ENCODE results near the gene RPS6KA4.

RPS6KA4 gene

GRCh38 chr11:64384981-64385944 lies 26.3 kb downstream of the RPS6KA4 start:
- TF ChIP-seq, protein P1, sequence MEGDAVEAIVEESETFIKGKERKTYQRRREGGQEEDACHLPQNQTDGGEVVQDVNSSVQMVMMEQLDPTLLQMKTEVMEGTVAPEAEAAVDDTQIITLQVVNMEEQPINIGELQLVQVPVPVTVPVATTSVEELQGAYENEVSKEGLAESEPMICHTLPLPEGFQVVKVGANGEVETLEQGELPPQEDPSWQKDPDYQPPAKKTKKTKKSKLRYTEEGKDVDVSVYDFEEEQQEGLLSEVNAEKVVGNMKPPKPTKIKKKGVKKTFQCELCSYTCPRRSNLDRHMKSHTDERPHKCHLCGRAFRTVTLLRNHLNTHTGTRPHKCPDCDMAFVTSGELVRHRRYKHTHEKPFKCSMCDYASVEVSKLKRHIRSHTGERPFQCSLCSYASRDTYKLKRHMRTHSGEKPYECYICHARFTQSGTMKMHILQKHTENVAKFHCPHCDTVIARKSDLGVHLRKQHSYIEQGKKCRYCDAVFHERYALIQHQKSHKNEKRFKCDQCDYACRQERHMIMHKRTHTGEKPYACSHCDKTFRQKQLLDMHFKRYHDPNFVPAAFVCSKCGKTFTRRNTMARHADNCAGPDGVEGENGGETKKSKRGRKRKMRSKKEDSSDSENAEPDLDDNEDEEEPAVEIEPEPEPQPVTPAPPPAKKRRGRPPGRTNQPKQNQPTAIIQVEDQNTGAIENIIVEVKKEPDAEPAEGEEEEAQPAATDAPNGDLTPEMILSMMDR (conservative IDR thresholded peaks at IDR 0.05; ENCODE audit: low read depth, low read length) = no peak
- no peak overlapping the region for H3K27ac ChIP-seq
- no peaks in the 10 kb centered on the region for H3K79me2 ChIP-seq (ENCODE audit: insufficient read depth, low read depth)
- no peak overlapping the region for H3K9ac ChIP-seq
- peaks cover 80% of the 10 kb centered on the region for H3K27me3 ChIP-seq (ENCODE audit: insufficient read depth, low read depth)
- H4K20me1 ChIP-seq (ENCODE audit: insufficient read depth) = no peaks in the 10 kb centered on the region
- no peak overlapping the region for H3K4me2 ChIP-seq
- no peak overlapping the region for H2AFZ ChIP-seq (ENCODE audit: low read depth)
- no peaks in the 10 kb centered on the region for H3K36me3 ChIP-seq (ENCODE audit: insufficient read depth)
- H3K4me3 ChIP-seq (IDR thresholded peaks at IDR 0.05; ENCODE audit: insufficient read depth, low read depth, low read length) = no peak overlapping the region
- no peaks in the 10 kb centered on the region for H3K4me1 ChIP-seq (ENCODE audit: low read depth, poor library complexity, severe bottlenecking)

- Histone ChIP-seq H4K20me1 (ENCODE audit: insufficient read depth) (no peaks in the 10 kb centered on the region), H3K79me2 (ENCODE audit: insufficient read depth, low read depth) (no peaks in the 10 kb centered on the region), H3K27me3 (ENCODE audit: insufficient read depth, low read depth) (peaks cover 83% of the 10 kb centered on the region), H2AFZ (ENCODE audit: low read depth) (no peak overlapping the region), H3K36me3 (ENCODE audit: insufficient read depth) (no peaks in the 10 kb centered on the region), H3K4me2 (no peak overlapping the region), H3K27ac (no peak overlapping the region), H3K4me1 (ENCODE audit: low read depth, poor library complexity, severe bottlenecking) (no peaks in the 10 kb centered on the region), H3K9ac (no peak overlapping the region), H3K4me3 (IDR thresholded peaks at IDR 0.05; ENCODE audit: insufficient read depth, low read depth, low read length) (no peak overlapping the region)
- TF ChIP-seq, protein P1 (conservative IDR thresholded peaks at IDR 0.05; ENCODE audit: low read depth, low read length) = no peak
Measured at GRCh38 chr11:64385945-64386704, 27.2 kb downstream of the RPS6KA4 start.

DNA sequence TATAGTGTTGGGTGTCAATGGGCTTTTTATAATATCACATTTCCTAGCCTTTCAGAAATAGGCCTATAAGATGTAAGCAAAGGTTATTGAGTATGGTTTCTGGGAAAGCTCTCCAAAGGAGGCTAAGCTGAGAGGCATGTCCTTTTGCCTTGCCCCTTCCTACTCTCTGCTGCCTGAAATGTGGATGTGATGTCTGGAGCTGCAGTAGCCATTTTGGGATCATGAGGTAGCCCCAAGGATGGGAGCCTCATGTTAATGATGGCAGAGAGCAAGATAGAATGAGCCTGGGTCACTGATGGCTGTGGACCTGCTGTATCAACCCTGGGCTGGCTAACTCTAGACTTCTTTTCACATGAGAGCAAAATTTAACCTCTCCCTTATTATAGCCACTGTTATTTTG lies 29.0 kb downstream of the RPS6KA4 start:
- H3K36me3 ChIP-seq (ENCODE audit: insufficient read depth) = no peaks in the 10 kb centered on the region
- H3K4me3 ChIP-seq (IDR thresholded peaks at IDR 0.05; ENCODE audit: insufficient read depth, low read depth, low read length) = no peak overlapping the region
- peaks cover 84% of the 10 kb centered on the region for H3K27me3 ChIP-seq (ENCODE audit: insufficient read depth, low read depth)
- H4K20me1 ChIP-seq (ENCODE audit: insufficient read depth) = no peaks in the 10 kb centered on the region
- no peak overlapping the region for H3K4me2 ChIP-seq
- TF ChIP-seq, protein P1 (conservative IDR thresholded peaks at IDR 0.05; ENCODE audit: low read depth, low read length) = no peak
- no peak overlapping the region for H3K27ac ChIP-seq
- H2AFZ ChIP-seq (ENCODE audit: low read depth) = no peak overlapping the region
- H3K9ac ChIP-seq = no peak overlapping the region
- H3K4me1 ChIP-seq (ENCODE audit: low read depth, poor library complexity, severe bottlenecking) = no peaks in the 10 kb centered on the region
- H3K79me2 ChIP-seq (ENCODE audit: insufficient read depth, low read depth) = no peaks in the 10 kb centered on the region

DNA sequence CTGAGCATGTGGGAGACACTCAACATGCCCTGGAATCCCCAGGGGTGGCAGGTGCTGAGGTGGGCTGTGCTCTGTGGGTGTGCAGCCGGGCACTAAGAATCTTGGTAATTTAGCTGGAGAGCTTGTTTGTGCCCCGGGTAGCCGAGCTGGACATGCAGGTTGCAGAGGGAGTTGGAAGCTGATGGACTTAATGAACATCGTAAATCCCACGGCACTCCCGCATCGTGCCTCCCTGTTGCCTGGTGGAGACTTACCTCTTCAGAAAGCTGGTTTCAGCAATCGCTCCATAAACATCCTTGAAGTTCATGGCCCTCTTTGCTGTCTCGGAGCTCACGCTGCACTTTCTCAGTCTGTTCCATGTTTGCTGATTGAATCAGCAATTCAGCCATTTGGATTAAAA lies 29.9 kb downstream of the RPS6KA4 start:
- no peak overlapping the region for H2AFZ ChIP-seq (ENCODE audit: low read depth)
- no peaks in the 10 kb centered on the region for H3K36me3 ChIP-seq (ENCODE audit: insufficient read depth)
- H4K20me1 ChIP-seq (ENCODE audit: insufficient read depth) = no peaks in the 10 kb centered on the region
- no peak overlapping the region for H3K4me3 ChIP-seq (IDR thresholded peaks at IDR 0.05; ENCODE audit: insufficient read depth, low read depth, low read length)
- TF ChIP-seq, protein P1 (conservative IDR thresholded peaks at IDR 0.05; ENCODE audit: low read depth, low read length) = no peak
- no peaks in the 10 kb centered on the region for H3K4me1 ChIP-seq (ENCODE audit: low read depth, poor library complexity, severe bottlenecking)
- no peak overlapping the region for H3K4me2 ChIP-seq
- H3K9ac ChIP-seq = no peak overlapping the region
- H3K79me2 ChIP-seq (ENCODE audit: insufficient read depth, low read depth) = no peaks in the 10 kb centered on the region
- H3K27me3 ChIP-seq (ENCODE audit: insufficient read depth, low read depth) = peaks cover 80% of the 10 kb centered on the region
- H3K27ac ChIP-seq = no peak overlapping the region
